MCF 10A (cell line): ENCODE results near the gene ZNF618. TPM values are rescaled to one million over a fixed set of nuclear protein-coding genes. Genes with fewer than 3 reads are reported as not detected.

Experiments
- BruUV-seq: library from RNA; stranded (reverse); fragments of 400-500 nt; replicated peaks from 2 replicates; lab custom pipeline; 2021; lab: Mats Ljungman, UMichigan
- CTCF ChIA-PET: fragments of 300-600 bp; sonication (Branson Sonifier 250); formaldehyde crosslinking; extraction: SDS; loops from one replicate; lab custom pipeline; 2021; ENCODE audit warnings: antibody characterized with exemption, inconsistent platforms; lab: Yijun Ruan, JAX
- POLR2A ChIA-PET: fragments of 300-600, 350-650 bp; sonication (Branson Sonifier 250); formaldehyde crosslinking; extraction: SDS; loops from one replicate; lab custom pipeline; 2020; ENCODE audit warnings: antibody characterized with exemption, inconsistent platforms; lab: Yijun Ruan, JAX
- DNase-seq: peaks from one replicate; pipeline ENCODE4 v3.0.0-alpha.2; 2018; ENCODE audit not compliant: unreplicated experiment
- H3K27ac Mint-ChIP-seq: one replicate; pipeline ENCODE4 v1.8.0; 2022; ENCODE audit warnings: mild to moderate bottlenecking, low read depth, mixed read lengths; ENCODE audit not compliant: unreplicated experiment
- H3K27me3 Mint-ChIP-seq: one replicate; pipeline ENCODE4 v1.8.0; 2022; ENCODE audit warnings: mixed read lengths; ENCODE audit not compliant: insufficient read depth, unreplicated experiment
- H3K36me3 Mint-ChIP-seq: one replicate; pipeline ENCODE4 v1.8.0; 2022; ENCODE audit warnings: mild to moderate bottlenecking, moderate library complexity, mixed read lengths; ENCODE audit not compliant: insufficient read depth, unreplicated experiment
- H3K4me1 Mint-ChIP-seq: one replicate; pipeline ENCODE4 v1.8.0; 2022; ENCODE audit warnings: mixed read lengths; ENCODE audit not compliant: insufficient read depth, unreplicated experiment
- H3K4me3 Mint-ChIP-seq: one replicate; pipeline ENCODE4 v1.8.0; 2022; ENCODE audit warnings: mild to moderate bottlenecking, moderate library complexity, mixed read lengths; ENCODE audit not compliant: unreplicated experiment
- H3K9me3 Mint-ChIP-seq: one replicate; pipeline ENCODE4 v1.8.0; 2022; ENCODE audit warnings: mixed read lengths; ENCODE audit not compliant: unreplicated experiment
- CTCF ChIP-seq: fragments of 200-600 bp; IDR thresholded peaks from one replicate; pipeline ENCODE4 v1.8.0; 2022; ENCODE audit warnings: antibody characterized with exemption, mild to moderate bottlenecking; ENCODE audit not compliant: unreplicated experiment
- intact Hi-C: fragments of 100-400 bp; cut with micrococcal nuclease; formaldehyde crosslinking; loops from 2 replicates; pipeline ENCODE4 v1.14.1; 2022
- total RNA-seq: library from RNA; stranded (reverse); gene quantifications from 2 replicates; pipeline ENCODE4 v1.2.3, GENCODE V29; 2022

The ZNF618 gene
- total RNA-seq, 1 experiment from 2014 or later = 4.8 TPM

- Mint-ChIP-seq H3K36me3 (no peaks in the 10 kb centered on the region), H3K27ac (no peak overlapping the region), H3K9me3 (no peaks in the 10 kb centered on the region), H3K27me3 (no peaks in the 10 kb centered on the region), H3K4me1 (no peaks in the 10 kb centered on the region), H3K4me3 (no peak overlapping the region)
- CTCF ChIA-PET = interaction anchor here (0.7 to 5.5 kb wide), 11 partner anchors 10 to 351 kb away, joined by 3 to 73 read pairs (median 6); partner anchors contain the start of genes COL27A1 and KIF12
- no peak for TF ChIP-seq CTCF
- DNase-seq = no peak
- POLR2A ChIA-PET = interaction anchor here (1.2 kb wide), 1 partner anchor 20 kb away, joined by 3 read pairs; no protein-coding TSS in a partner anchor
- no TSS peak for BruUV-seq
- intact Hi-C loops = no loop called here
Measured at GRCh38 chr9:114084282-114085073, 208.4 kb downstream of the ZNF618 start.

GRCh38 chr9:114085387-114085789 is 209.3 kb downstream of the ZNF618 start:
- H3K4me1 Mint-ChIP-seq = no peaks in the 10 kb centered on the region
- BruUV-seq = no TSS peak
- no peak overlapping the region for H3K27ac Mint-ChIP-seq
- DNase-seq = no peak
- no peaks in the 10 kb centered on the region for H3K27me3 Mint-ChIP-seq
- no peak for TF ChIP-seq CTCF
- H3K4me3 Mint-ChIP-seq = no peak overlapping the region
- intact Hi-C loops = no loop called here
- ChIA-PET CTCF (interaction anchor here (0.9 to 5.5 kb wide), 3 partner anchors 10 to 206 kb away, joined by 5 to 73 read pairs (median 36); no protein-coding TSS in a partner anchor), POLR2A (no interaction called here)
- H3K36me3 Mint-ChIP-seq = no peaks in the 10 kb centered on the region
- H3K9me3 Mint-ChIP-seq = no peaks in the 10 kb centered on the region

- ChIA-PET CTCF (interaction anchor here (0.9 to 5.5 kb wide), 2 partner anchors 22 to 205 kb away, joined by 5 to 73 read pairs; no protein-coding TSS in a partner anchor), POLR2A (no interaction called here)
- H3K36me3 Mint-ChIP-seq = no peaks in the 10 kb centered on the region
- no peak for TF ChIP-seq CTCF
- no peak for DNase-seq
- H3K9me3 Mint-ChIP-seq = no peaks in the 10 kb centered on the region
- no peak overlapping the region for H3K4me3 Mint-ChIP-seq
- no peak overlapping the region for H3K27ac Mint-ChIP-seq
- no TSS peak for BruUV-seq
- H3K27me3 Mint-ChIP-seq = no peaks in the 10 kb centered on the region
- intact Hi-C loops = no loop called here
- no peaks in the 10 kb centered on the region for H3K4me1 Mint-ChIP-seq
Measured at GRCh38 chr9:114086009-114086408, 209.9 kb downstream of the ZNF618 start.

- no peak for TF ChIP-seq CTCF
- Mint-ChIP-seq H3K36me3 (no peaks in the 10 kb centered on the region), H3K27ac (no peak overlapping the region), H3K9me3 (no peaks in the 10 kb centered on the region), H3K27me3 (no peaks in the 10 kb centered on the region), H3K4me1 (no peaks in the 10 kb centered on the region), H3K4me3 (no peak overlapping the region)
- POLR2A ChIA-PET = no interaction called here
- intact Hi-C loops = no loop called here
- no TSS peak for BruUV-seq
- CTCF ChIA-PET = interaction anchor here (0.6 kb wide), 1 partner anchor 21 kb away, joined by 3 read pairs; no protein-coding TSS in a partner anchor
- DNase-seq = no peak
Measured at GRCh38 chr9:114086607-114087006, 210.5 kb downstream of the ZNF618 start.
